Measurements from ENCODE around the gene TFEB. TPM values are rescaled to one million over a fixed set of nuclear protein-coding genes. Genes with fewer than 3 reads are reported as not detected.

TFEB gene
- total RNA-seq, 1 donor from 2014 or later: 6.2 TPM

DNA sequence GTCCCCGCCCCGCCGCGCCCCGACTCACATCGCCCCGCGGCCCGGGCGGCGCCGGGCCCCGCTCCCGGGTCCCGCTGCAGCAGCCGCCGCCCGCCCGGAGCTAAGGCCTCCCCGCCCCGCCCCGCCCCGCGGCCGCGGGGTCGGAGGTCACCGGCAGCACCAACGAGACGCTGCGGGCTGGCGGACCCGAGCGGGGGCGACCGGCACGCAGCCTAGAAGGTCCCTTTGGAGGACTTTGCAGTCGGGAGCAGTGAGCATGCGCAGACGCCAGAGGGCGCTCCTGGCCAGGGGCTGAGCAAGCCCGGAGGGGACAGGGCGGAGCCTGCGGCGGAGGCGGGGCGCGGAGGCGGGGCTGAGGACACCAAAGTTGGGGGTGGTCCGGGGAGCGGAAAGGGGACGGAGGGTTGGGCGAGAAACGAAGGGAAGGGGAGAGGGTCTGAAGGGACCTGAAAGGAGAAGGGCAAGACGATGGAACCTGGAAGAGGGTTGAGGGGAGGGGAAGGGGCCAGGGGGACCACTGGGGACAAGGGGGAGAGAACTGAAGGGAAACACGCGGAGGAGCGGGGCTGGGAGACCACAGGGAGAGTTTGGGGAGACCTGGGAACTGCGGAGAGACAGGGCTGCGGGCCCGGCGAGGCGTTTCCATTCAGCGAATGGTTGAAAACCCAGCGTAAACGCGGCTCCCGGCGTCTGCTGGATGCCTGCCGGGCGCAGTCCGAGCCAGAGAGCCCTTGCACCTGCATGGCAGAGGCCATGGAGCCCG is 44.6 kb upstream of the TFEB start, which contains the start of gene FRS3:
TSS of gene FRS3 (minus strand) at position 113 of the 763 bp plus-strand sequence. CDS start 2,913 bp downstream, outside the sequence.
- peak within 1 kb of the TSS; percentile 82 for H3K27ac Mint-ChIP-seq

DNA sequence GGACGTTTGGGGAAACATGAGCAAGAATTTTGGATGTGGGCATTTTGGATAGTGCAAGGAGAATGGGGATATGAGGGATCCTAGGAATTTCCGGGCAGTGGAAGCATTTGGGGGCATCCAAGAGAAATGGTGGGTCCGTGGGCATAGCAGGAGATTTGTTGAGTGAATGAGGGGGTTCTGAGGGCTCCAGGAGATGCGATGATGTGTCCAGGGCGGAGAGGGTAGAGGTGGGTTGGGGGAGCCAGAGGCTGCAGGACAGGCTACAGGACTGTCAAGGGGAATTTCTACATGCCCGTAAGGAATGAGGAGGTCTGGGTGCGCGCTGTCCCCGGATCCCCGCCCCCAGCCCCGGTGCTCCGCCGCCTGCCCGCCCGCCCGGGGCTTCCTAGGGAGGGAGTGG is 43.9 kb upstream of the TFEB start:
- TF ChIP-seq, protein P1, sequence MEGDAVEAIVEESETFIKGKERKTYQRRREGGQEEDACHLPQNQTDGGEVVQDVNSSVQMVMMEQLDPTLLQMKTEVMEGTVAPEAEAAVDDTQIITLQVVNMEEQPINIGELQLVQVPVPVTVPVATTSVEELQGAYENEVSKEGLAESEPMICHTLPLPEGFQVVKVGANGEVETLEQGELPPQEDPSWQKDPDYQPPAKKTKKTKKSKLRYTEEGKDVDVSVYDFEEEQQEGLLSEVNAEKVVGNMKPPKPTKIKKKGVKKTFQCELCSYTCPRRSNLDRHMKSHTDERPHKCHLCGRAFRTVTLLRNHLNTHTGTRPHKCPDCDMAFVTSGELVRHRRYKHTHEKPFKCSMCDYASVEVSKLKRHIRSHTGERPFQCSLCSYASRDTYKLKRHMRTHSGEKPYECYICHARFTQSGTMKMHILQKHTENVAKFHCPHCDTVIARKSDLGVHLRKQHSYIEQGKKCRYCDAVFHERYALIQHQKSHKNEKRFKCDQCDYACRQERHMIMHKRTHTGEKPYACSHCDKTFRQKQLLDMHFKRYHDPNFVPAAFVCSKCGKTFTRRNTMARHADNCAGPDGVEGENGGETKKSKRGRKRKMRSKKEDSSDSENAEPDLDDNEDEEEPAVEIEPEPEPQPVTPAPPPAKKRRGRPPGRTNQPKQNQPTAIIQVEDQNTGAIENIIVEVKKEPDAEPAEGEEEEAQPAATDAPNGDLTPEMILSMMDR (conservative IDR thresholded peaks at IDR 0.05): no peak
- peaks cover 8% of the 10 kb centered on the region for H3K27me3 Mint-ChIP-seq
- no peak for DNase-seq (ENCODE audit: extremely low spot score, unreplicated experiment)
- H3K27ac Mint-ChIP-seq: peak overlapping the region; percentile 82
- H3K9me3 Mint-ChIP-seq: no peaks in the 10 kb centered on the region
- peak overlapping the region; percentile 97 for H3K4me3 Mint-ChIP-seq
- peaks cover 17% of the 10 kb centered on the region for H3K4me1 Mint-ChIP-seq (ENCODE audit: unreplicated experiment)
- H3K36me3 Mint-ChIP-seq: no peaks in the 10 kb centered on the region

More for the DNA sequence above, 44.6 kb upstream of the TFEB start, which contains the start of gene FRS3:
- Mint-ChIP-seq H3K9me3 (no peaks in the 10 kb centered on the region), H3K27me3 (peaks cover 11% of the 10 kb centered on the region), H3K4me3 (peak within 1 kb of the TSS; percentile 97), H3K36me3 (no peaks in the 10 kb centered on the region), H3K4me1 (ENCODE audit: unreplicated experiment) (peaks cover 23% of the 10 kb centered on the region)
- DNase-seq (ENCODE audit: extremely low spot score, unreplicated experiment): peak; percentile 99
- TF ChIP-seq, protein P1 (conservative IDR thresholded peaks at IDR 0.05): peak; percentile 95

DNA sequence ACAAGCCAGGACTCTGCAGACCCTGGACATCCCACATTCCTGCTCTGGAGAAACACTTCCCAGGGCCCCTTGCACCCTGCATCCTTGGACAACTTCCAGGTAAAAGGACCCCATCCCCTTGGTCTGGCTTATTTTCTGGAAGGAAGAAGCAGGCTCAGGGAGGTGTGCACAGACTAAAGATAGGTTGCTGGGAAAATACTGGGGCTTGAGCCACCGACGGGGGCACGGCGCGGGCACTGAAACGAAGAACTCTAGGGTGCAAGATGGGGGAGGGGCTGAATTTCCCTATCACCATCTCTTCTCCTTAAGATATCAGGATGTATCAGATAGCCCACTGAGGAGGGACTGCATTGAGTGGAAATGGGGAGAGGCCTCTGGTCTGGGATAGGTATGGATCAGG is 43.5 kb upstream of the TFEB start:
- TF ChIP-seq, protein P1 (conservative IDR thresholded peaks at IDR 0.05): no peak
- no peaks in the 10 kb centered on the region for H3K36me3 Mint-ChIP-seq
- peaks cover 7% of the 10 kb centered on the region for H3K27me3 Mint-ChIP-seq
- peaks cover 14% of the 10 kb centered on the region for H3K4me1 Mint-ChIP-seq (ENCODE audit: unreplicated experiment)
- no peaks in the 10 kb centered on the region for H3K9me3 Mint-ChIP-seq
- no peak for DNase-seq (ENCODE audit: extremely low spot score, unreplicated experiment)
- H3K27ac Mint-ChIP-seq: peak overlapping the region; percentile 82
- H3K4me3 Mint-ChIP-seq: peak overlapping the region; percentile 97

DNA sequence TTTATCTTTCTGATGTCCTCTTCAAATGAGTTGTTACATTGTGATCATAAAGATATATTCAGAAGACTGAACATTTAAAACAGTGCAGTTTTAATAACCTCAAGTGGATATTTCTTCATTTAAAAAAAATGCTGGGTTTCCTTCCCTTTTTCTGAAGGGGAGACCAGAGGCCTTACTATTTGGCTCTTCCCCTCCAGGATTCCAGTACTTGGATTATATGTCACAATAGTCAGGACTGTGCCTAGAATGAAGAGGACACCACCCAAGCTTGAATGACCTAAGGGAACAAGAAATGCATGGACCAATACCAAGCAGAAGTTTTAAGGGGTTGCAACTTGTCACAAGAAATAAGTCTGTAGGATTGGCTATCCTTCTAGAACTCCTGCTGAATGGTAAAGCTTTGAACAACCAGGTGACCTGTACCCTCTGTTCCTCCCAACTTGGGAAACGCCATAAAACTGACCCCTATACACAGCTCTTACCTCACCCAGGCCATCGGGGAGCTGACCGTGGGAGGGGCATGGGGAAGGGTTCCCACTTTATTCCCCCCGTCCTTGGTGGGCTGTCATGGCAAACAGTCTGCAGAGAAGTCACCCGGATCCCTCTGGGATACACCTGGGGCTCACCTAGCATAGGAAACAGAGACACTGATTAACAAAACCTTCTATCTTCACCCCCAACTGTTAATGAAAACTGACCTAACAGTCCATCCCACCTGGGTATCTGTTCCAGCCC is 42.3 kb upstream of the TFEB start:
- TF ChIP-seq, protein P1 (conservative IDR thresholded peaks at IDR 0.05): no peak
- no peaks in the 10 kb centered on the region for H3K9me3 Mint-ChIP-seq
- H3K36me3 Mint-ChIP-seq: no peaks in the 10 kb centered on the region
- no peak for DNase-seq (ENCODE audit: extremely low spot score, unreplicated experiment)
- no peak overlapping the region for H3K27ac Mint-ChIP-seq
- peaks cover 14% of the 10 kb centered on the region for H3K4me1 Mint-ChIP-seq (ENCODE audit: unreplicated experiment)
- H3K27me3 Mint-ChIP-seq: peaks cover 6% of the 10 kb centered on the region
- H3K4me3 Mint-ChIP-seq: peak overlapping the region; percentile 57

DNA sequence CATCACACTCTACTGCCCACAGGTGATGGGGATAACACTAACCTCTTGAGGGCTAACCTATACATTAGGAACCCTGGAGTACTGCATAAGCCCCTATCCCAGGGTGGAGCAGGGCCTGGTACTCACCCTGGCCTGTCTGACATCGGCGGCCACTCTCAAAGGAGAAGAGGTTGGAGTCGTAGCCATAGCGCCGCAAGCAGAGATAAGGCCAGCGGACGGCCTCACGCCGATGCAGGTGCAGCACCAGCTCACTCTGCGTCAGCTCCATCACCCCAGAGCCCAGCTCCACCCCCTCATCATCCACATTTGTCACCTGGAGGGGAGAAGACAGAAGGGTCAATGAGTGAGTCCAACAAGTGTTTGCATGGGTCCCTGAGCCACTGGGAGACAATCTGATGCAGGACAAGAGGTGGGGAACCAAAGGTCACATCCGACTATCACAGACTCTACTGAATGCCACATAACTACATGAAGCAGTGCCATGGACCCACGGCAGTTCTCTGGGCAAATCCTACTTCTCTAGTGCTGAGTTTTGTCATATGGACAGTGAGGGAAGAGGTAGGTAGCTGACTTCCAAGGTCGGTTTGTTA is 40.0 kb upstream of the TFEB start:
- no peaks in the 10 kb centered on the region for H3K27me3 Mint-ChIP-seq
- H3K4me3 Mint-ChIP-seq: no peak overlapping the region
- peaks cover 5% of the 10 kb centered on the region for H3K4me1 Mint-ChIP-seq (ENCODE audit: unreplicated experiment)
- H3K36me3 Mint-ChIP-seq: no peaks in the 10 kb centered on the region
- no peak for DNase-seq (ENCODE audit: extremely low spot score, unreplicated experiment)
- TF ChIP-seq, protein P1 (conservative IDR thresholded peaks at IDR 0.05): no peak
- H3K27ac Mint-ChIP-seq: no peak overlapping the region
- no peaks in the 10 kb centered on the region for H3K9me3 Mint-ChIP-seq

Measured in type B pancreatic cell (in vitro differentiated cells).